NCI-H146 treated with DMSO at 0.1 percent for 48 hours (cell line): ENCODE results near the gene DAB2IP.
"Not testable (repeated sequence)": the region's sequence is repeated elsewhere in the genome, so short reads cannot be mapped to it uniquely, and the experiment has no call there.

Experiments
- DNase-seq: peaks from one replicate; lab custom pipeline; 2025; ENCODE audit not compliant: unreplicated experiment; lab: John Stamatoyannopoulos, UW

Gene DAB2IP

GRCh38 chr9:121721770-121722169 is 70.3 kb downstream of the DAB2IP start:
- DNase-seq: no peak

GRCh38 chr9:121725008-121725775 is 73.8 kb downstream of the DAB2IP start:
- DNase-seq: no peak

GRCh38 chr9:121727295-121728020 is 76.0 kb downstream of the DAB2IP start:
- DNase-seq: no peak

GRCh38 chr9:121728916-121729315 is 77.5 kb downstream of the DAB2IP start:
- no peak for DNase-seq

- DNase-seq: no peak
Observed at GRCh38 chr9:121729769-121730562, 78.5 kb downstream of the DAB2IP start.

- no peak for DNase-seq
Observed at GRCh38 chr9:121731090-121731489, 79.7 kb downstream of the DAB2IP start.

GRCh38 chr9:121731919-121732318 is 80.5 kb downstream of the DAB2IP start:
- DNase-seq: no peak

- DNase-seq: no peak
Observed at GRCh38 chr9:121732389-121732788, 81.0 kb downstream of the DAB2IP start.

- no peak for DNase-seq
Observed at GRCh38 chr9:121732886-121733285, 81.5 kb downstream of the DAB2IP start.

- no peak for DNase-seq
Observed at GRCh38 chr9:121734465-121734864, 83.0 kb downstream of the DAB2IP start.

- no peak for DNase-seq
Observed at GRCh38 chr9:121735065-121735792, 83.8 kb downstream of the DAB2IP start.

- no peak for DNase-seq
Observed at GRCh38 chr9:121735793-121736770, 84.6 kb downstream of the DAB2IP start.

- DNase-seq: no peak
Observed at GRCh38 chr9:121736934-121737462, 85.6 kb downstream of the DAB2IP start.

- no peak for DNase-seq
Observed at GRCh38 chr9:121737481-121737931, 86.1 kb downstream of the DAB2IP start.

GRCh38 chr9:121738411-121738810 is 87.0 kb downstream of the DAB2IP start:
- no peak for DNase-seq

GRCh38 chr9:121738968-121739367 is 87.5 kb downstream of the DAB2IP start:
- DNase-seq: no peak

GRCh38 chr9:121739971-121740370 is 88.5 kb downstream of the DAB2IP start:
- DNase-seq: no peak

GRCh38 chr9:121741228-121741918 is 89.9 kb downstream of the DAB2IP start:
- no peak for DNase-seq

- DNase-seq: not testable (repeated sequence)
Observed at GRCh38 chr9:121741919-121742283, 90.5 kb downstream of the DAB2IP start.
